Upper lobe of left lung (tissue), 4 donors: ENCODE data around the gene DCN.

Source experiments
- POLR2A ChIP-seq, 4 donors: fragments of 450-650 bp; IDR thresholded peaks; one replicate each; pipeline ENCODE4 v1.5.1; 2016 to 2017; ENCODE audit warnings: antibody characterized with exemption in 4 of 4, mild to moderate bottlenecking in 2 of 4
- TF ChIP-seq, protein P1 (sequence below), 6 experiments: fragments of 450-650 bp in 4 of 6; fragments of 200-600 bp in 2 of 6; sonication (generic) in 2 of 6; IDR thresholded peaks; one replicate each; pipeline ENCODE4 v1.5.1; 2016 to 2019; ENCODE audit warnings: antibody characterized with exemption in 6 of 6

DNA sequence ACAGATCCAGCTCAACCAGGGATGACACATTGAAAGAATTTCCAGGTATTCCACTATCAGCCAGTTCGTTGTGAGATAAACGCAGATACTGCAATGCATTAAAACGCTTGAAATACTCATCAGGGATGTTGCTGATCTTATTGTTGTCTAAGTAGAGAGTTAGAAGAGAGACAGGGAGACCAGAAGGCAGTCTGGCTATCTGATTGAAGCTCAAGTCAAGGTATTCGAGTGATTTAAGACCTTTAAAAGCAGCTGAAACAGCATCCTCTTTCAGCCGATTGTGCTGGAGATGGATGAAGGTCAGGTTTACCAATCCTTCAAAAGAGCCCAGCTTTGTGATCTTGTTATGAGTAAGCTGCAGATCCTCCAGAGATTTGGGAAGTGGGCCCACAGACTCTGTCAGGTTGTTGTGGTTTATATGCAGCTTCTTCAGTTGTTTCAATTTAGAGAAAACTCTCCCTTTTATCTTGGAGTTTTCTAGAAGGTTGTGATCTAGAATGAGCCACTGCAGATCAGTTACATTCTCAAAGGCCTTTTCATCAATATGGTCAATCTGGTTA, 74.3 kb downstream of the DCN start:
- TF ChIP-seq POLR2A (IDR thresholded peaks at IDR 0.05): no peak
- TF ChIP-seq, protein P1, sequence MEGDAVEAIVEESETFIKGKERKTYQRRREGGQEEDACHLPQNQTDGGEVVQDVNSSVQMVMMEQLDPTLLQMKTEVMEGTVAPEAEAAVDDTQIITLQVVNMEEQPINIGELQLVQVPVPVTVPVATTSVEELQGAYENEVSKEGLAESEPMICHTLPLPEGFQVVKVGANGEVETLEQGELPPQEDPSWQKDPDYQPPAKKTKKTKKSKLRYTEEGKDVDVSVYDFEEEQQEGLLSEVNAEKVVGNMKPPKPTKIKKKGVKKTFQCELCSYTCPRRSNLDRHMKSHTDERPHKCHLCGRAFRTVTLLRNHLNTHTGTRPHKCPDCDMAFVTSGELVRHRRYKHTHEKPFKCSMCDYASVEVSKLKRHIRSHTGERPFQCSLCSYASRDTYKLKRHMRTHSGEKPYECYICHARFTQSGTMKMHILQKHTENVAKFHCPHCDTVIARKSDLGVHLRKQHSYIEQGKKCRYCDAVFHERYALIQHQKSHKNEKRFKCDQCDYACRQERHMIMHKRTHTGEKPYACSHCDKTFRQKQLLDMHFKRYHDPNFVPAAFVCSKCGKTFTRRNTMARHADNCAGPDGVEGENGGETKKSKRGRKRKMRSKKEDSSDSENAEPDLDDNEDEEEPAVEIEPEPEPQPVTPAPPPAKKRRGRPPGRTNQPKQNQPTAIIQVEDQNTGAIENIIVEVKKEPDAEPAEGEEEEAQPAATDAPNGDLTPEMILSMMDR (IDR thresholded peaks at IDR 0.05): no peak
